GM18511 (cell line): ENCODE results near the gene ZNF772.

Experiments
- ATAC-seq: cut with Tn5 transposase; IDR thresholded peaks from one replicate; pipeline ENCODE4 v1.9.1; 2021; ENCODE audit warnings: mild to moderate bottlenecking, moderate library complexity; ENCODE audit not compliant: unreplicated experiment

ZNF772 gene

DNA sequence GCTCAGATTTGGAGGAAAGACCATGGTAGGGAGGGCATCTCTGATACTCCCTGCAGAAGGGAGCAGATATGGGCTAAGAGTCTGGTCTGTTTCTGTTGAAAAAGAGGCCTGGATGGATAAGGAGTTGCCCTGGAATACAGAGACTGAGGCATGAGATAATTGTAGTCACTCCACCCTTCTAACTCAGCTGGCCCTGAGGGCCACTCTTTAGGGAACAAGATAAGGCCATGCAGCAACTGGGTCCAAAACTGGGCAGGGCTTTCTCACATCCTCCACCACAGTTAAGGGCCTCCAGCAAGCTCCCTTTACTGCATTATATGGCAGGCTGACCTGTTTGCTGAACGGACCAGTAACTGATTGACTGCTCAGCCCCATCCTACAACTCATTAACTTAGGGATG lies 40.9 kb downstream of the ZNF772 start:
- no peak for ATAC-seq

GRCh38 chr19:57435062-57435978 lies 42.0 kb downstream of the ZNF772 start, which contains the start of gene ZNF749:
Gene ZNF749 (plus strand): TSS chr19:57435325. CDS start chr19:57435579, 254 bp downstream.
- peak; percentile 98 for ATAC-seq

DNA sequence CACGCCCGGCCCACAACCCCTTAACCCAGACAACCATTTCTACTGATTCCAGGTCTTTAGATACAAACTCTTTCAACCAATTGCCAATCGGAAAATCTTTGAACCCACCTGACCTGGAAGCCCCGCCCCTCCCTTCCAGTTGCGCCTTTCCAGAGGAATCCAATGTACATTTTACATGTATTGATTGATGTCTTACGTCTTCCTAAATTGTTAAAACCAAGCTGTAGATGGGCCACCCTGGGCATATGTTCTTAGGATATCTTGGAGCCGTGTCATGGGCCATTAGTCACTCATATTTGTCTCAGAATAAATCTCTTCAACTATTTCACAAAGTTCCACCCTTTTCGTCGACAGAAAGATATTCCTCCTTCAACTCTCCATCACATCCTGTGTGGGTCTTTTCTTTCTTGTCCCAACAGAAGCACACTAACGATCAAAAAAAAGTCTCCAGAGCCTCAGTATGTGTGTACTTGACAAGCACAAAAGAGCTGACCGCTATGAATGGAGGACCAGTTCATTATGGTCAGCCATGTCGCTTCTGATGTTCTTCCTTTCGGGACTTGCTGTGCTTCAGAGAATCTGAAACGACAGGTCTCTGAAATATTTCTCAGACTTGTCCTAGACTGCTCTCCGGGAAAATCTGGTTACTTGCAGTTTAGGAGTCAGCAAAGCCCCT lies 42.8 kb downstream of the ZNF772 start:
- peak; percentile 21 for ATAC-seq

DNA sequence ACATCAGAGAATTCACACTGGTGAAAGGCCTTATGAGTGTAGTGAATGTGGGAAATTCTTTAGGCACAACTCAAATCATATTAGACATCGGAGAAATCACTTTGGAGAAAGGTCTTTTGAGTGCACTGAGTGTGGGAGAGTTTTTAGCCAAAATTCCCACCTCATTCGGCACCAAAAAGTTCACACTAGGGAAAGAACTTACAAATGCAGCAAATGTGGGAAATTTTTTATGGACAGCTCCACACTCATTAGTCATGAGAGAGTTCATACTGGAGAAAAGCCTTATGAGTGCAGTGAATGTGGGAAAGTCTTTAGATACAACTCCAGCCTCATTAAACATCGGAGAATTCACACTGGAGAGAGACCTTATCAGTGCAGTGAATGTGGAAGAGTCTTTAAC lies 56.3 kb downstream of the ZNF772 start:
- ATAC-seq = no peak

DNA sequence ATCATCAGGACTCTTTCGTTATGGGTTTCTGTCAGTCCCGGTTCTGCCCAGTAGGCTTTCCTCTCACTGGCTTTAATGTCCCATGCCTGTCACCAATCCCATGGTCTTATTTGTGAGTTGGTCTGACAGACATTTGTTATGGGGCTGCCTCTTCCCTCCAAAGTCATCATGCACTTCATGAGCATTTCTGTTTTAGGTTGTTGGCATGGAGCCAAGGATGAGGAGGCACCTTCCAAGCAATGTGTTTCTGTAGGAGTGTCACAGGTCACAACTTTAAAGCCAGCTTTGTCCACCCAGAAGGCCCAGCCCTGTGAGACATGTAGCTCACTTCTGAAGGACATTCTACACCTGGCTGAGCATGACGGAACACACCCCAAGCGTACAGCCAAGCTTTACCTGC lies 57.9 kb downstream of the ZNF772 start:
- no peak for ATAC-seq
